ENCODE measurements around the gene CENPP. TPM values are rescaled to one million over a fixed set of nuclear protein-coding genes. Genes with fewer than 3 reads are reported as not detected.

Gene CENPP
- total RNA-seq, 1 donor from 2014 or later = 5.7 TPM

- FAIRE-seq (no peak), DNase-seq (ENCODE audit: low spot score in 2 of 2) (no peak)
Observed at GRCh38 chr9:92664394-92665152, 338.8 kb downstream of the CENPP start.

- no peak for FAIRE-seq
Observed at GRCh38 chr9:92665836-92666235, 340.1 kb downstream of the CENPP start.

GRCh38 chr9:92666236-92666635, 340.5 kb downstream of the CENPP start:
- DNase-seq (ENCODE audit: low spot score in 2 of 2) = no peak
- no peak for FAIRE-seq

More at GRCh38 chr9:92665836-92666235, 340.1 kb downstream of the CENPP start:
- DNase-seq (ENCODE audit: low spot score in 2 of 2) = no peak

GRCh38 chr9:92666912-92667532, 341.3 kb downstream of the CENPP start:
- FAIRE-seq = no peak
- DNase-seq (ENCODE audit: low spot score in 2 of 2) = no peak

GRCh38 chr9:92668746-92669526, 343.2 kb downstream of the CENPP start:
- DNase-seq (ENCODE audit: low spot score in 2 of 2) (no peak), FAIRE-seq (no peak)

- FAIRE-seq = no peak
- DNase-seq (ENCODE audit: low spot score in 2 of 2) = peak in 1 of 2 donors; percentile 47
Observed at GRCh38 chr9:92669527-92669889, 343.8 kb downstream of the CENPP start.

Small RNA genes within 50 kb of the gene (small RNA-seq; reads per million reads assigned to genes)
- gene AL157827.1 (not detected), gene MIR3651 (not detected), gene MIR4670 (not detected), gene SNORA84 (not detected)

Other genes starting within 250 kb of the CENPP start
- gene SPTLC1, start 210.5 kb upstream of the CENPP start, total RNA-seq = 81.9 TPM
- gene IARS1, start 32.3 kb upstream of the CENPP start, total RNA-seq = 163 TPM
- gene NOL8, start 603 bp upstream of the CENPP start, total RNA-seq = 12.6 TPM
- 17.5 TPM for gene OGN, start 78.6 kb downstream of the CENPP start, total RNA-seq
- 3.7 TPM for gene OMD, start 98.5 kb downstream of the CENPP start, total RNA-seq
- 5.3 TPM for gene ASPN, start 156.6 kb downstream of the CENPP start, total RNA-seq
- 3.3 TPM for gene ECM2, start 210.0 kb downstream of the CENPP start, total RNA-seq